ENCODE data around the gene TMEM114. TPM values are rescaled to one million over a fixed set of nuclear protein-coding genes. Genes with fewer than 3 reads are reported as not detected.

Gene TMEM114
- total RNA-seq, 3 donors from 2014 or later = not detected

GRCh38 chr16:8611122-8611521, 20.8 kb upstream of the TMEM114 start:
- Histone ChIP-seq H3K9me3 (no peaks in the 10 kb centered on the region), H3K27me3 (no peaks in the 10 kb centered on the region), H3K4me1 (no peaks in the 10 kb centered on the region), H3K36me3 (no peaks in the 10 kb centered on the region), H3K27ac (no peak overlapping the region), H3K4me3 (no peak overlapping the region)
- DNase-seq (ENCODE audit: low spot score in 2 of 2) = no peak
- TF ChIP-seq POLR2A (IDR thresholded peaks at IDR 0.05) (no peak), CTCF (IDR thresholded peaks at IDR 0.05) (no peak), POLR2AphosphoS5 (IDR thresholded peaks at IDR 0.05) (no peak)
- intact Hi-C loops (cut with DNase I; ENCODE audit: low total_unique reads) = no loop called here

- H3K4me1 ChIP-seq = no peaks in the 10 kb centered on the region
- no peak overlapping the region for H3K4me3 ChIP-seq
- TF ChIP-seq CTCF (IDR thresholded peaks at IDR 0.05) (no peak), POLR2A (IDR thresholded peaks at IDR 0.05) (no peak), POLR2AphosphoS5 (IDR thresholded peaks at IDR 0.05) (no peak)
- H3K36me3 ChIP-seq = no peaks in the 10 kb centered on the region
- no peaks in the 10 kb centered on the region for H3K27me3 ChIP-seq
- H3K27ac ChIP-seq = no peak overlapping the region
- DNase-seq (ENCODE audit: low spot score in 2 of 2) = no peak
- intact Hi-C loops (cut with DNase I; ENCODE audit: low total_unique reads) = no loop called here
- no peaks in the 10 kb centered on the region for H3K9me3 ChIP-seq
These were observed 16.9 kb upstream of the TMEM114 start for GRCh38 chr16:8607214-8607613.

- H3K27me3 ChIP-seq = no peaks in the 10 kb centered on the region
- no peak for DNase-seq (ENCODE audit: low spot score in 2 of 2)
- intact Hi-C loops (cut with DNase I; ENCODE audit: low total_unique reads) = no loop called here
- H3K4me3 ChIP-seq = no peak overlapping the region
- H3K9me3 ChIP-seq = no peaks in the 10 kb centered on the region
- no peaks in the 10 kb centered on the region for H3K36me3 ChIP-seq
- H3K4me1 ChIP-seq = no peaks in the 10 kb centered on the region
- TF ChIP-seq POLR2A (IDR thresholded peaks at IDR 0.05) (no peak), CTCF (IDR thresholded peaks at IDR 0.05) (no peak), POLR2AphosphoS5 (IDR thresholded peaks at IDR 0.05) (no peak)
- no peak overlapping the region for H3K27ac ChIP-seq
These were observed 15.2 kb upstream of the TMEM114 start for GRCh38 chr16:8605554-8605953.

- TF ChIP-seq CTCF (IDR thresholded peaks at IDR 0.05) = no peak
- no peak for TF ChIP-seq POLR2A (IDR thresholded peaks at IDR 0.05)
- TF ChIP-seq POLR2AphosphoS5 (IDR thresholded peaks at IDR 0.05) = no peak
- no peak overlapping the region for H3K27ac ChIP-seq
- peaks cover 0 to 13% of the 10 kb centered on the region in 2 donors for H3K9me3 ChIP-seq
- no peaks in the 10 kb centered on the region for H3K36me3 ChIP-seq
- intact Hi-C loops (cut with DNase I; ENCODE audit: low total_unique reads) = no loop called here
- no peaks in the 10 kb centered on the region for H3K4me1 ChIP-seq
- no peaks in the 10 kb centered on the region for H3K27me3 ChIP-seq
- H3K4me3 ChIP-seq = no peak overlapping the region
- no peak for DNase-seq (ENCODE audit: low spot score in 2 of 2)
These were observed 9.9 kb upstream of the TMEM114 start for GRCh38 chr16:8600144-8600775.

- H3K36me3 ChIP-seq = no peaks in the 10 kb centered on the region
- H3K4me1 ChIP-seq = no peaks in the 10 kb centered on the region
- H3K27ac ChIP-seq = no peak overlapping the region
- no peak for DNase-seq (ENCODE audit: low spot score in 2 of 2)
- intact Hi-C loops (cut with DNase I; ENCODE audit: low total_unique reads) = no loop called here
- no peak overlapping the region for H3K4me3 ChIP-seq
- peaks cover 0 to 13% of the 10 kb centered on the region in 2 donors for H3K9me3 ChIP-seq
- TF ChIP-seq POLR2A (IDR thresholded peaks at IDR 0.05) = no peak
- TF ChIP-seq POLR2AphosphoS5 (IDR thresholded peaks at IDR 0.05) = no peak
- no peak for TF ChIP-seq CTCF (IDR thresholded peaks at IDR 0.05)
- peaks cover 0 to 11% of the 10 kb centered on the region in 2 donors for H3K27me3 ChIP-seq
These were observed 6.3 kb upstream of the TMEM114 start for GRCh38 chr16:8596581-8596980.
